ENCODE results near the gene CORO6.
A peak's percentile ranks its signal among the peaks of the same experiment; 100 is the strongest.

GRCh38 chr17:29617125-29617480 lies 5.6 kb downstream of the CORO6 start:
- 0 out of 2 replicates have a peak, but pooled peaks have one; percentile 7 for TF ChIP-seq RAD21 (CRISPR knock-in tag; IDR thresholded peaks at IDR 0.05)
- TF ChIP-seq, protein P1, sequence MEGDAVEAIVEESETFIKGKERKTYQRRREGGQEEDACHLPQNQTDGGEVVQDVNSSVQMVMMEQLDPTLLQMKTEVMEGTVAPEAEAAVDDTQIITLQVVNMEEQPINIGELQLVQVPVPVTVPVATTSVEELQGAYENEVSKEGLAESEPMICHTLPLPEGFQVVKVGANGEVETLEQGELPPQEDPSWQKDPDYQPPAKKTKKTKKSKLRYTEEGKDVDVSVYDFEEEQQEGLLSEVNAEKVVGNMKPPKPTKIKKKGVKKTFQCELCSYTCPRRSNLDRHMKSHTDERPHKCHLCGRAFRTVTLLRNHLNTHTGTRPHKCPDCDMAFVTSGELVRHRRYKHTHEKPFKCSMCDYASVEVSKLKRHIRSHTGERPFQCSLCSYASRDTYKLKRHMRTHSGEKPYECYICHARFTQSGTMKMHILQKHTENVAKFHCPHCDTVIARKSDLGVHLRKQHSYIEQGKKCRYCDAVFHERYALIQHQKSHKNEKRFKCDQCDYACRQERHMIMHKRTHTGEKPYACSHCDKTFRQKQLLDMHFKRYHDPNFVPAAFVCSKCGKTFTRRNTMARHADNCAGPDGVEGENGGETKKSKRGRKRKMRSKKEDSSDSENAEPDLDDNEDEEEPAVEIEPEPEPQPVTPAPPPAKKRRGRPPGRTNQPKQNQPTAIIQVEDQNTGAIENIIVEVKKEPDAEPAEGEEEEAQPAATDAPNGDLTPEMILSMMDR (CRISPR knock-in tag; IDR thresholded peaks at IDR 0.05): peak; percentile 92
- TF ChIP-seq TAF1 (CRISPR knock-in tag; IDR thresholded peaks at IDR 0.05): peak; percentile 3; the same call in 1 of the 2 replicates
